Activated T-cell treated with anti-CD3 and anti-CD28 coated beads for 1 hour (primary cell): ENCODE measurements around the gene TANC1.

Experiments
- DNase-seq: peaks from one replicate; pipeline ENCODE4 v3.0.0-alpha.2; 2020; ENCODE audit warnings: low read depth

TANC1 gene

GRCh38 chr2:159063677-159064076 is 95.2 kb downstream of the TANC1 start:
- DNase-seq: no peak

- DNase-seq: no peak
These were observed 96.2 kb downstream of the TANC1 start for GRCh38 chr2:159064446-159065301.

GRCh38 chr2:159065313-159065712 is 96.9 kb downstream of the TANC1 start:
- no peak for DNase-seq

- no peak for DNase-seq
These were observed 97.5 kb downstream of the TANC1 start for GRCh38 chr2:159065891-159066290.

GRCh38 chr2:159066541-159067156 is 98.2 kb downstream of the TANC1 start:
- no peak for DNase-seq

GRCh38 chr2:159067971-159068370 is 99.5 kb downstream of the TANC1 start:
- DNase-seq: no peak

- DNase-seq: no peak
These were observed 100.8 kb downstream of the TANC1 start for GRCh38 chr2:159069229-159069628.

- DNase-seq: no peak
These were observed 101.8 kb downstream of the TANC1 start for GRCh38 chr2:159070235-159070634.

GRCh38 chr2:159071190-159071915 is 102.9 kb downstream of the TANC1 start:
- DNase-seq: no peak

GRCh38 chr2:159072795-159073194 is 104.4 kb downstream of the TANC1 start:
- DNase-seq: no peak

GRCh38 chr2:159073256-159073655 is 104.8 kb downstream of the TANC1 start:
- no peak for DNase-seq

GRCh38 chr2:159074605-159075004 is 106.2 kb downstream of the TANC1 start:
- DNase-seq: no peak

GRCh38 chr2:159075727-159076126 is 107.3 kb downstream of the TANC1 start:
- no peak for DNase-seq

GRCh38 chr2:159076241-159076640 is 107.8 kb downstream of the TANC1 start:
- DNase-seq: no peak

- no peak for DNase-seq
These were observed 109.4 kb downstream of the TANC1 start for GRCh38 chr2:159077869-159078268.

- DNase-seq: no peak
These were observed 110.0 kb downstream of the TANC1 start for GRCh38 chr2:159078443-159078842.

GRCh38 chr2:159080641-159081040 is 112.2 kb downstream of the TANC1 start:
- no peak for DNase-seq

GRCh38 chr2:159082119-159082518 is 113.7 kb downstream of the TANC1 start:
- DNase-seq: no peak

GRCh38 chr2:159084384-159085370 is 116.2 kb downstream of the TANC1 start:
- DNase-seq: no peak

- DNase-seq: no peak
These were observed 117.9 kb downstream of the TANC1 start for GRCh38 chr2:159086342-159086741.

- DNase-seq: no peak
These were observed 118.4 kb downstream of the TANC1 start for GRCh38 chr2:159086826-159087225.

GRCh38 chr2:159088906-159089305 is 120.5 kb downstream of the TANC1 start:
- DNase-seq: no peak
